ENCODE data around the gene SLC22A2. TPM values are rescaled to one million over a fixed set of nuclear protein-coding genes. Genes with fewer than 3 reads are reported as not detected.
A peak's percentile ranks its signal among the peaks of the same experiment; 100 is the strongest.

The SLC22A2 gene
- total and polyA plus RNA-seq, 4 donors = not detected

DNA sequence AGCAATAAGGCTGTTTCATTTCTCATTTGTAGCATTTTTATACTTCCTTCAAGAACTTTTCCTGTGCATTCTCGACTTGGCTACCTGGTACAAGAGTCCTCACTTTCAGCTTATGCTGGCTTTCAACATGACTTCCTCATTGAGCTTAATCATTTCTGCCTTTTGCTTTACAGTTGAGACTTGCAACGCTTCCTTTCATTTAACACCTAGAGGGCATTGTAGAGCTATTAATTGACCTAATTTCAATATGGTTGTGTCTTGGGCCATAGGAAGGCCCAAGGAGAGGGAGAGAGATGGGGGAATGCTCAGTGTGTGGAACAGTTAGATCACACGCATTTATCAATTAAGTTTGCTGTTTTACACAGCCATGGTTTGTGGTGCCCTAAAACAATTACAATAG, 37.2 kb downstream of the SLC22A2 start:
- Histone ChIP-seq H3K9me3 (ENCODE audit: control insufficient read depth in 4 of 4, low read length in 3 of 4) (no peaks in the 10 kb centered on the region), H3K4me1 (ENCODE audit: control insufficient read depth in 4 of 4, insufficient read depth in 4 of 4, low read length in 3 of 4) (peaks cover 0 to 5% (median 1%) of the 10 kb centered on the region in 4 donors), H3K36me3 (ENCODE audit: control insufficient read depth in 4 of 4, insufficient read depth in 3 of 4, low read depth in 1 of 4, low read length in 3 of 4) (no peaks in the 10 kb centered on the region), H3K27ac (ENCODE audit: low read depth in 1 of 2, low read length in 2 of 2) (no peak overlapping the region), H3K9ac (ENCODE audit: low read depth in 1 of 2, low read length in 2 of 2) (no peak overlapping the region), H3K4me3 (ENCODE audit: low read depth in 1 of 3, low read length in 3 of 3) (no peak overlapping the region), H3K27me3 (ENCODE audit: control insufficient read depth in 4 of 4, insufficient read depth in 4 of 4, low read length in 3 of 4) (no peaks in the 10 kb centered on the region)
- TF ChIP-seq, protein P1, sequence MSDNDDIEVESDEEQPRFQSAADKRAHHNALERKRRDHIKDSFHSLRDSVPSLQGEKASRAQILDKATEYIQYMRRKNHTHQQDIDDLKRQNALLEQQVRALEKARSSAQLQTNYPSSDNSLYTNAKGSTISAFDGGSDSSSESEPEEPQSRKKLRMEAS (IDR thresholded peaks at IDR 0.05) = no peak
- TF ChIP-seq GABPA (IDR thresholded peaks at IDR 0.05 in 1 of 2, conservative IDR thresholded peaks at IDR 0.05 in 1 of 2) (no peak), YY1 (IDR thresholded peaks at IDR 0.05) (no peak), RAD21 (IDR thresholded peaks at IDR 0.05) (peak; percentile 78 to 79), RXRA (IDR thresholded peaks at IDR 0.05) (no peak), EGR1 (IDR thresholded peaks at IDR 0.05; ENCODE audit: low read depth in 2 of 2) (no peak), TAF1 (conservative IDR thresholded peaks at IDR 0.05) (no peak), SP1 (IDR thresholded peaks at IDR 0.05) (no peak)
- TF ChIP-seq, protein P2, sequence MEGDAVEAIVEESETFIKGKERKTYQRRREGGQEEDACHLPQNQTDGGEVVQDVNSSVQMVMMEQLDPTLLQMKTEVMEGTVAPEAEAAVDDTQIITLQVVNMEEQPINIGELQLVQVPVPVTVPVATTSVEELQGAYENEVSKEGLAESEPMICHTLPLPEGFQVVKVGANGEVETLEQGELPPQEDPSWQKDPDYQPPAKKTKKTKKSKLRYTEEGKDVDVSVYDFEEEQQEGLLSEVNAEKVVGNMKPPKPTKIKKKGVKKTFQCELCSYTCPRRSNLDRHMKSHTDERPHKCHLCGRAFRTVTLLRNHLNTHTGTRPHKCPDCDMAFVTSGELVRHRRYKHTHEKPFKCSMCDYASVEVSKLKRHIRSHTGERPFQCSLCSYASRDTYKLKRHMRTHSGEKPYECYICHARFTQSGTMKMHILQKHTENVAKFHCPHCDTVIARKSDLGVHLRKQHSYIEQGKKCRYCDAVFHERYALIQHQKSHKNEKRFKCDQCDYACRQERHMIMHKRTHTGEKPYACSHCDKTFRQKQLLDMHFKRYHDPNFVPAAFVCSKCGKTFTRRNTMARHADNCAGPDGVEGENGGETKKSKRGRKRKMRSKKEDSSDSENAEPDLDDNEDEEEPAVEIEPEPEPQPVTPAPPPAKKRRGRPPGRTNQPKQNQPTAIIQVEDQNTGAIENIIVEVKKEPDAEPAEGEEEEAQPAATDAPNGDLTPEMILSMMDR (IDR thresholded peaks at IDR 0.05; ENCODE audit: low read depth, low read length, missing input control) = peak; percentile 30
- TF ChIP-seq, protein P3, sequence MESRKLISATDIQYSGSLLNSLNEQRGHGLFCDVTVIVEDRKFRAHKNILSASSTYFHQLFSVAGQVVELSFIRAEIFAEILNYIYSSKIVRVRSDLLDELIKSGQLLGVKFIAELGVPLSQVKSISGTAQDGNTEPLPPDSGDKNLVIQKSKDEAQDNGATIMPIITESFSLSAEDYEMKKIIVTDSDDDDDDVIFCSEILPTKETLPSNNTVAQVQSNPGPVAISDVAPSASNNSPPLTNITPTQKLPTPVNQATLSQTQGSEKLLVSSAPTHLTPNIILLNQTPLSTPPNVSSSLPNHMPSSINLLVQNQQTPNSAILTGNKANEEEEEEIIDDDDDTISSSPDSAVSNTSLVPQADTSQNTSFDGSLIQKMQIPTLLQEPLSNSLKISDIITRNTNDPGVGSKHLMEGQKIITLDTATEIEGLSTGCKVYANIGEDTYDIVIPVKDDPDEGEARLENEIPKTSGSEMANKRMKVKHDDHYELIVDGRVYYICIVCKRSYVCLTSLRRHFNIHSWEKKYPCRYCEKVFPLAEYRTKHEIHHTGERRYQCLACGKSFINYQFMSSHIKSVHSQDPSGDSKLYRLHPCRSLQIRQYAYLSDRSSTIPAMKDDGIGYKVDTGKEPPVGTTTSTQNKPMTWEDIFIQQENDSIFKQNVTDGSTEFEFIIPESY (IDR thresholded peaks at IDR 0.05) = no peak
- no peak for DNase-seq (ENCODE audit: low spot score)
- WGBS = 44% methylated on average over 3 of the region's 3 CpGs

DNA sequence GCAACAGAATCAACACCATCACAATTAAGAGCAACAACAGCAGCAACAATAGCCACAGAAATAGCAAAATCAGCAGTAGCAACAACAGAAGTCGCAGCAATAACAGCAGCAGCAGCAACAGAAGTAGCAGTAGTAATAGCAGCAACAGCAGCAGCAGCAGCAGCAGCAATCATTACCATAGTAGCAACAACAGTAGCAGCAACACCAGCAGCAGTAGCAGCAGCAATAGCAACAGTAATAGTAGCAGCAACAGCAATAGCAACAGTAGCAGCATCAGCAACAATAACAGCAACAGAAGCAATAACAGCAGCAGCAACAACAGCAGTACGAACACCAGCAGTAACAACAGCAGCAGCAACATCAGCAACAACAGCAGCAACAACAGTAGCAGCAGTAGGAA, 39.8 kb downstream of the SLC22A2 start:
- H3K27me3 ChIP-seq (ENCODE audit: control insufficient read depth in 4 of 4, insufficient read depth in 4 of 4, low read length in 3 of 4) = no peaks in the 10 kb centered on the region
- no peak overlapping the region for H3K27ac ChIP-seq (ENCODE audit: low read depth in 1 of 2, low read length in 2 of 2)
- H3K9me3 ChIP-seq (ENCODE audit: control insufficient read depth in 4 of 4, low read length in 3 of 4) = no peaks in the 10 kb centered on the region
- WGBS = 93% methylated on average over 2 of the region's 2 CpGs
- no peak overlapping the region for H3K4me3 ChIP-seq (ENCODE audit: low read depth in 1 of 3, low read length in 3 of 3)
- no peaks in the 10 kb centered on the region for H3K36me3 ChIP-seq (ENCODE audit: control insufficient read depth in 4 of 4, insufficient read depth in 3 of 4, low read depth in 1 of 4, low read length in 3 of 4)
- TF ChIP-seq SP1 (IDR thresholded peaks at IDR 0.05) (no peak), HNF4G (IDR thresholded peaks at IDR 0.05) (no peak), FOXA1 (IDR thresholded peaks at IDR 0.05) (no peak), NR2F2 (IDR thresholded peaks at IDR 0.05) (no peak), TAF1 (conservative IDR thresholded peaks at IDR 0.05) (no peak), HNF4A (conservative IDR thresholded peaks at IDR 0.05) (no peak), GABPA (IDR thresholded peaks at IDR 0.05 in 1 of 2, conservative IDR thresholded peaks at IDR 0.05 in 1 of 2) (no peak), RXRA (IDR thresholded peaks at IDR 0.05) (no peak), FOXA2 (IDR thresholded peaks at IDR 0.05) (no peak), EGR1 (IDR thresholded peaks at IDR 0.05; ENCODE audit: low read depth in 2 of 2) (no peak), YY1 (IDR thresholded peaks at IDR 0.05) (no peak), RAD21 (IDR thresholded peaks at IDR 0.05) (no peak), JUND (IDR thresholded peaks at IDR 0.05) (no peak)
- TF ChIP-seq, protein P4, sequence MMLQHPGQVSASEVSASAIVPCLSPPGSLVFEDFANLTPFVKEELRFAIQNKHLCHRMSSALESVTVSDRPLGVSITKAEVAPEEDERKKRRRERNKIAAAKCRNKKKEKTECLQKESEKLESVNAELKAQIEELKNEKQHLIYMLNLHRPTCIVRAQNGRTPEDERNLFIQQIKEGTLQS (IDR thresholded peaks at IDR 0.05) = no peak
- TF ChIP-seq, protein P3 (IDR thresholded peaks at IDR 0.05) = no peak
- TF ChIP-seq, protein P1 (IDR thresholded peaks at IDR 0.05) = no peak
- TF ChIP-seq, protein P2 (IDR thresholded peaks at IDR 0.05; ENCODE audit: low read depth, low read length, missing input control) = no peak
- TF ChIP-seq, protein P5, sequence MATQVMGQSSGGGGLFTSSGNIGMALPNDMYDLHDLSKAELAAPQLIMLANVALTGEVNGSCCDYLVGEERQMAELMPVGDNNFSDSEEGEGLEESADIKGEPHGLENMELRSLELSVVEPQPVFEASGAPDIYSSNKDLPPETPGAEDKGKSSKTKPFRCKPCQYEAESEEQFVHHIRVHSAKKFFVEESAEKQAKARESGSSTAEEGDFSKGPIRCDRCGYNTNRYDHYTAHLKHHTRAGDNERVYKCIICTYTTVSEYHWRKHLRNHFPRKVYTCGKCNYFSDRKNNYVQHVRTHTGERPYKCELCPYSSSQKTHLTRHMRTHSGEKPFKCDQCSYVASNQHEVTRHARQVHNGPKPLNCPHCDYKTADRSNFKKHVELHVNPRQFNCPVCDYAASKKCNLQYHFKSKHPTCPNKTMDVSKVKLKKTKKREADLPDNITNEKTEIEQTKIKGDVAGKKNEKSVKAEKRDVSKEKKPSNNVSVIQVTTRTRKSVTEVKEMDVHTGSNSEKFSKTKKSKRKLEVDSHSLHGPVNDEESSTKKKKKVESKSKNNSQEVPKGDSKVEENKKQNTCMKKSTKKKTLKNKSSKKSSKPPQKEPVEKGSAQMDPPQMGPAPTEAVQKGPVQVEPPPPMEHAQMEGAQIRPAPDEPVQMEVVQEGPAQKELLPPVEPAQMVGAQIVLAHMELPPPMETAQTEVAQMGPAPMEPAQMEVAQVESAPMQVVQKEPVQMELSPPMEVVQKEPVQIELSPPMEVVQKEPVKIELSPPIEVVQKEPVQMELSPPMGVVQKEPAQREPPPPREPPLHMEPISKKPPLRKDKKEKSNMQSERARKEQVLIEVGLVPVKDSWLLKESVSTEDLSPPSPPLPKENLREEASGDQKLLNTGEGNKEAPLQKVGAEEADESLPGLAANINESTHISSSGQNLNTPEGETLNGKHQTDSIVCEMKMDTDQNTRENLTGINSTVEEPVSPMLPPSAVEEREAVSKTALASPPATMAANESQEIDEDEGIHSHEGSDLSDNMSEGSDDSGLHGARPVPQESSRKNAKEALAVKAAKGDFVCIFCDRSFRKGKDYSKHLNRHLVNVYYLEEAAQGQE (IDR thresholded peaks at IDR 0.05) = no peak
- peaks cover 0 to 5% (median 1%) of the 10 kb centered on the region in 4 donors for H3K4me1 ChIP-seq (ENCODE audit: control insufficient read depth in 4 of 4, insufficient read depth in 4 of 4, low read length in 3 of 4)
- DNase-seq (ENCODE audit: low spot score) = no peak
- no peak overlapping the region for H3K9ac ChIP-seq (ENCODE audit: low read depth in 1 of 2, low read length in 2 of 2)

Measured in liver (tissue), 9 donors.